ENCODE data around the gene CTPS2.
A peak's percentile ranks its signal among the peaks of the same experiment; 100 is the strongest.

Gene CTPS2

GRCh38 chrX:16714504-16714903, 2.0 kb upstream of the CTPS2 start:
- no peak for DNase-seq (ENCODE audit: low read depth in 2 of 3, low spot score in 1 of 3)

GRCh38 chrX:16711893-16712547, 449 bp downstream of the CTPS2 start:
- DNase-seq (ENCODE audit: low read depth in 2 of 3, low spot score in 1 of 3), result no peak

- DNase-seq (ENCODE audit: low read depth in 2 of 3, low spot score in 1 of 3), result no peak
These were observed 1.2 kb downstream of the CTPS2 start for GRCh38 chrX:16711219-16711811.

- no peak for DNase-seq (ENCODE audit: low read depth in 2 of 3, low spot score in 1 of 3)
These were observed 4.5 kb downstream of the CTPS2 start for GRCh38 chrX:16708016-16708415.

- no peak for DNase-seq (ENCODE audit: low read depth in 2 of 3, low spot score in 1 of 3)
These were observed 7.1 kb downstream of the CTPS2 start for GRCh38 chrX:16705370-16705769.

GRCh38 chrX:16702700-16703599, 9.5 kb downstream of the CTPS2 start:
- no peak for DNase-seq (ENCODE audit: low read depth in 2 of 3, low spot score in 1 of 3)

- no peak for DNase-seq (ENCODE audit: low read depth in 2 of 3, low spot score in 1 of 3)
These were observed 11.7 kb downstream of the CTPS2 start for GRCh38 chrX:16700734-16701133.

GRCh38 chrX:16699389-16699788, 13.1 kb downstream of the CTPS2 start:
- DNase-seq (ENCODE audit: low read depth in 2 of 3, low spot score in 1 of 3), result no peak

- DNase-seq (ENCODE audit: low read depth in 2 of 3, low spot score in 1 of 3), result no peak
These were observed 15.5 kb downstream of the CTPS2 start for GRCh38 chrX:16696956-16697355.

GRCh38 chrX:16695079-16695676, 17.3 kb downstream of the CTPS2 start:
- peak in 2 of 3 donors; percentile 39 to 76 for DNase-seq (ENCODE audit: low read depth in 2 of 3, low spot score in 1 of 3)

GRCh38 chrX:16687514-16687913, 25.0 kb downstream of the CTPS2 start:
- DNase-seq (ENCODE audit: low read depth in 2 of 3, low spot score in 1 of 3), result no peak

GRCh38 chrX:16683007-16683664, 29.3 kb downstream of the CTPS2 start:
- DNase-seq (ENCODE audit: low read depth in 2 of 3, low spot score in 1 of 3), result no peak

- no peak for DNase-seq (ENCODE audit: low read depth in 2 of 3, low spot score in 1 of 3)
These were observed 33.8 kb downstream of the CTPS2 start for GRCh38 chrX:16678689-16679088.

- no peak for DNase-seq (ENCODE audit: low read depth in 2 of 3, low spot score in 1 of 3)
These were observed 41.5 kb downstream of the CTPS2 start for GRCh38 chrX:16671005-16671404.

- no peak for DNase-seq (ENCODE audit: low read depth in 2 of 3, low spot score in 1 of 3)
These were observed 45.9 kb downstream of the CTPS2 start for GRCh38 chrX:16666541-16666940.

GRCh38 chrX:16665089-16665488, 47.4 kb downstream of the CTPS2 start:
- no peak for DNase-seq (ENCODE audit: low read depth in 2 of 3, low spot score in 1 of 3)

- DNase-seq (ENCODE audit: low read depth in 2 of 3, low spot score in 1 of 3), result no peak
These were observed 47.8 kb downstream of the CTPS2 start for GRCh38 chrX:16664626-16665025.

GRCh38 chrX:16664074-16664473, 48.4 kb downstream of the CTPS2 start:
- DNase-seq (ENCODE audit: low read depth in 2 of 3, low spot score in 1 of 3), result no peak

GRCh38 chrX:16662402-16662801, 50.1 kb downstream of the CTPS2 start:
- no peak for DNase-seq (ENCODE audit: low read depth in 2 of 3, low spot score in 1 of 3)

- no peak for DNase-seq (ENCODE audit: low read depth in 2 of 3, low spot score in 1 of 3)
These were observed 51.0 kb downstream of the CTPS2 start for GRCh38 chrX:16661495-16661894.

- no peak for DNase-seq (ENCODE audit: low read depth in 2 of 3, low spot score in 1 of 3)
These were observed 53.1 kb downstream of the CTPS2 start for GRCh38 chrX:16659321-16659720.

All from stimulated activated CD4-positive, alpha-beta T cell treated with anti-CD3 and anti-CD28 coated beads, Interleukin-12 subunit alpha, Interleukin-12 subunit beta, amount 100 ng/mL, for 48 hours (primary cell).